Prostate gland (tissue), 2 donors: ENCODE results near the gene PDE2A. TPM values are rescaled to one million over a fixed set of nuclear protein-coding genes. Genes with fewer than 3 reads are reported as not detected.

ENCODE experiments used
- DNase-seq: peaks from one replicate; pipeline ENCODE4 v3.0.0-alpha.2; 2019; ENCODE audit warnings: low spot score
- H3K27ac ChIP-seq, 2 donors: fragments of 200-600 bp; sonication (generic); 2 replicates each; pipeline ENCODE4 v1.5.1; 2017 to 2019
- H3K27me3 ChIP-seq: fragments of 200-600 bp; sonication (generic); replicated peaks from 2 replicates; pipeline ENCODE4 v1.5.1; 2019; ENCODE audit not compliant: insufficient read depth
- H3K36me3 ChIP-seq, 2 donors: fragments of 200-600 bp; sonication (generic); 1 replicate in 1 of 2; 2 replicates in 1 of 2; pipeline versions ENCODE4 v1.5.1 to v1.8.1; 2017 to 2019
- H3K4me1 ChIP-seq: fragments of 200-600 bp; sonication (generic); replicated peaks from 2 replicates; pipeline ENCODE4 v1.5.1; 2019
- H3K4me3 ChIP-seq, 2 donors: fragments of 200-600 bp; sonication (generic); 2 replicates each; pipeline ENCODE4 v1.5.1; 2017 to 2019
- H3K9me3 ChIP-seq: fragments of 200-600 bp; sonication (generic); 2 replicates; pipeline ENCODE4 v1.5.1; 2017
- CTCF ChIP-seq, 4 experiments: fragments of 200-600 bp in 2 of 4; fragments of 450-650 bp in 2 of 4; sonication (generic) in 2 of 4; IDR thresholded peaks; 1 replicate in 3 of 4; 2 replicates in 1 of 4; pipeline ENCODE4 v1.5.1; 2016 to 2019; ENCODE audit warnings: antibody characterized with exemption in 4 of 4, mild to moderate bottlenecking in 2 of 4, moderate library complexity in 2 of 4
- POLR2A ChIP-seq: fragments of 450-650 bp; IDR thresholded peaks from one replicate; pipeline ENCODE4 v1.6.1; 2016; ENCODE audit warnings: antibody characterized with exemption, mild to moderate bottlenecking
- POLR2AphosphoS5 ChIP-seq: sonication (generic); formaldehyde crosslinking; IDR thresholded peaks from one replicate; pipeline ENCODE4 v1.6.1; 2017; ENCODE audit warnings: antibody characterized with exemption
- WGBS: methylation state at CpG from one replicate; pipeline ENCODE4 v1.1.5; 2018; 5-methylcytosine and 5-hydroxymethylcytosine counted together
- intact Hi-C: fragments of 100-400 bp; cut with DNase I; formaldehyde crosslinking; loops from one replicate; pipeline ENCODE4 v1.14.2; 2022
- total RNA-seq, 2 donors: library from RNA; depleted of rRNA; stranded (reverse); fragments of >200 nt; gene quantifications; one replicate each; pipeline ENCODE4 v1.1.0, GENCODE V29; 2016

PDE2A gene
- total RNA-seq, 2 donors from 2014 or later: 24.2 to 47.7 TPM

- intact Hi-C loops: no loop called here
- H3K27ac ChIP-seq: no peak overlapping the region
- H3K9me3 ChIP-seq: no peaks in the 10 kb centered on the region
- no peaks in the 10 kb centered on the region for H3K36me3 ChIP-seq
- no peak for DNase-seq
- no peak for TF ChIP-seq POLR2AphosphoS5
- no peak for TF ChIP-seq CTCF (IDR thresholded peaks at IDR 0.05)
- TF ChIP-seq POLR2A: no peak
- 87% methylated on average over 13 of the region's 13 CpGs for WGBS
- no peaks in the 10 kb centered on the region for H3K27me3 ChIP-seq
- H3K4me1 ChIP-seq: no peaks in the 10 kb centered on the region
- no peak overlapping the region for H3K4me3 ChIP-seq
Measured at GRCh38 chr11:72578991-72579815, 95.0 kb downstream of the PDE2A start.

GRCh38 chr11:72578566-72578965 lies 95.7 kb downstream of the PDE2A start:
- intact Hi-C loops: no loop called here
- H3K4me1 ChIP-seq: no peaks in the 10 kb centered on the region
- H3K36me3 ChIP-seq: no peaks in the 10 kb centered on the region
- TF ChIP-seq POLR2A (no peak), POLR2AphosphoS5 (no peak), CTCF (IDR thresholded peaks at IDR 0.05) (no peak)
- no peak overlapping the region for H3K27ac ChIP-seq
- H3K4me3 ChIP-seq: no peak overlapping the region
- no peaks in the 10 kb centered on the region for H3K9me3 ChIP-seq
- H3K27me3 ChIP-seq: no peaks in the 10 kb centered on the region
- DNase-seq: no peak
- WGBS: 90% methylated on average over 5 of the region's 5 CpGs

- Histone ChIP-seq H3K27ac (no peak overlapping the region), H3K4me1 (no peaks in the 10 kb centered on the region), H3K27me3 (no peaks in the 10 kb centered on the region), H3K36me3 (no peaks in the 10 kb centered on the region), H3K4me3 (no peak overlapping the region), H3K9me3 (no peaks in the 10 kb centered on the region)
- WGBS: 98% methylated on average over 6 of the region's 6 CpGs
- intact Hi-C loops: no loop called here
- no peak for DNase-seq
- TF ChIP-seq POLR2A (no peak), CTCF (IDR thresholded peaks at IDR 0.05) (no peak), POLR2AphosphoS5 (no peak)
Measured at GRCh38 chr11:72578051-72578450, 96.2 kb downstream of the PDE2A start.

- Histone ChIP-seq H3K27me3 (no peaks in the 10 kb centered on the region), H3K9me3 (no peaks in the 10 kb centered on the region), H3K36me3 (no peaks in the 10 kb centered on the region), H3K4me1 (no peaks in the 10 kb centered on the region), H3K27ac (no peak overlapping the region), H3K4me3 (no peak overlapping the region)
- WGBS: 87% methylated on average over 11 of the region's 14 CpGs
- TF ChIP-seq CTCF (IDR thresholded peaks at IDR 0.05) (no peak), POLR2A (no peak), POLR2AphosphoS5 (no peak)
- intact Hi-C loops: no loop called here
- DNase-seq: no peak
Measured at GRCh38 chr11:72577271-72577721, 96.9 kb downstream of the PDE2A start.

GRCh38 chr11:72576661-72577060 lies 97.6 kb downstream of the PDE2A start:
- no peak for DNase-seq
- Histone ChIP-seq H3K4me3 (no peak overlapping the region), H3K36me3 (no peaks in the 10 kb centered on the region), H3K4me1 (no peaks in the 10 kb centered on the region), H3K9me3 (no peaks in the 10 kb centered on the region), H3K27ac (no peak overlapping the region), H3K27me3 (no peaks in the 10 kb centered on the region)
- 91% methylated on average over 6 of the region's 6 CpGs for WGBS
- intact Hi-C loops: no loop called here
- TF ChIP-seq CTCF (IDR thresholded peaks at IDR 0.05): no peak
- TF ChIP-seq POLR2AphosphoS5: no peak
- TF ChIP-seq POLR2A: no peak
